Activated CD8-positive, alpha-beta memory T cell treated with anti-CD3 and anti-CD28 coated beads for 36 hours (primary cell): Measurements from ENCODE around the gene ISLR2. TPM values are rescaled to one million over a fixed set of nuclear protein-coding genes. Genes with fewer than 3 reads are reported as not detected.

Experiments
- total RNA-seq, 2 experiments: library from RNA; stranded (reverse); gene quantifications; one replicate each; pipeline ENCODE4 v1.2.3, GENCODE V29; 2021

Gene ISLR2
- total RNA-seq, 2 experiments from 2014 or later, result not detected

Other genes starting within 250 kb of the ISLR2 start
- gene LOXL1, start 204.1 kb upstream of the ISLR2 start, total RNA-seq, result 1 to 10 TPM; 1.4 to 1.7 TPM
- 10 to 100 TPM; 11.6 to 12.8 TPM for gene STOML1, start 138.3 kb upstream of the ISLR2 start, total RNA-seq
- 10 to 100 TPM; 37.0 to 38.9 TPM for gene PML, start 135.9 kb upstream of the ISLR2 start, total RNA-seq
- gene GOLGA6A, start 48.0 kb upstream of the ISLR2 start, total RNA-seq, result not detected
- gene ISLR, start 43.1 kb downstream of the ISLR2 start, total RNA-seq, result not detected
- gene STRA6, start 72.2 kb downstream of the ISLR2 start, total RNA-seq, result not detected
- not detected for gene CCDC33, start 105.7 kb downstream of the ISLR2 start, total RNA-seq
- gene CYP11A1, start 237.1 kb downstream of the ISLR2 start, total RNA-seq, result under 1 TPM; 0.13 to 0.23 TPM